ENCODE results near the gene PRDM8.

Gene PRDM8

GRCh38 chr4:80204433-80205011, 7.2 kb downstream of the PRDM8 start:
- ATAC-seq (no peak), DNase-seq (ENCODE audit: low spot score in 2 of 2) (no peak)
- Mint-ChIP-seq H3K4me1 (peaks cover 26% of the 10 kb centered on the region), H3K36me3 (peaks cover 22% of the 10 kb centered on the region), H3K27ac (no peak overlapping the region), H3K9me3 (no peaks in the 10 kb centered on the region), H3K4me3 (no peak overlapping the region)

DNA sequence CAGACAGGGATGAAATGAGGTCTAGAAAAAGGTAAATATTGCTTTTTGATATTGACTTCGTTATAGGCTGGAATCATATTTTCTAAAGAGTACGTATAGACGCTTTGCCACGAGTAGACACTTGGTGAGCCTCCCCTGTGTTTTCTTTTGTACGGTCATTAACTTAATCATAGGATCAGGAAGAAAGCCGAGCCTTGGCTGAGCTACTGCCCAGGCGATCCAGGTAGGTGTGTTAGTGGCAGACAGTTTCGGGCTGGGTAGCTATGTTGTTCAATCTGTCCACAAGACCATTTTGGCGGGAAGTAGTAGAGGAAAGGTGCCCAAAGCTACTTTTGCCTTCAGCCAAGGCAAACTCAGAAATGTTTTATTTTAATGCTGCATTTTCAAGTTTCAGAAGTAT, 8.8 kb downstream of the PRDM8 start:
- ATAC-seq, result no peak
- peaks cover 24% of the 10 kb centered on the region for H3K4me1 Mint-ChIP-seq
- no peak overlapping the region for H3K4me3 Mint-ChIP-seq
- H3K36me3 Mint-ChIP-seq, result peaks cover 16% of the 10 kb centered on the region
- no peaks in the 10 kb centered on the region for H3K9me3 Mint-ChIP-seq
- H3K27ac Mint-ChIP-seq, result no peak overlapping the region
- no peak for DNase-seq (ENCODE audit: low spot score in 2 of 2)

GRCh38 chr4:80206521-80207171, 9.3 kb downstream of the PRDM8 start:
- peaks cover 19% of the 10 kb centered on the region for H3K4me1 Mint-ChIP-seq
- no peak overlapping the region for H3K27ac Mint-ChIP-seq

GRCh38 chr4:80207172-80207583, 9.9 kb downstream of the PRDM8 start:
- H3K9me3 Mint-ChIP-seq, result no peaks in the 10 kb centered on the region
- no peak for DNase-seq (ENCODE audit: low spot score in 2 of 2)
- no peak for ATAC-seq
- no peak overlapping the region for H3K27ac Mint-ChIP-seq
- peaks cover 16% of the 10 kb centered on the region for H3K4me1 Mint-ChIP-seq
- H3K4me3 Mint-ChIP-seq, result no peak overlapping the region
- H3K36me3 Mint-ChIP-seq, result peaks cover 16% of the 10 kb centered on the region

More at GRCh38 chr4:80206521-80207171, 9.3 kb downstream of the PRDM8 start:
- no peak overlapping the region for H3K4me3 Mint-ChIP-seq
- no peaks in the 10 kb centered on the region for H3K9me3 Mint-ChIP-seq
- H3K36me3 Mint-ChIP-seq, result peaks cover 16% of the 10 kb centered on the region
- DNase-seq (ENCODE audit: low spot score in 2 of 2), result no peak
- no peak for ATAC-seq

DNA sequence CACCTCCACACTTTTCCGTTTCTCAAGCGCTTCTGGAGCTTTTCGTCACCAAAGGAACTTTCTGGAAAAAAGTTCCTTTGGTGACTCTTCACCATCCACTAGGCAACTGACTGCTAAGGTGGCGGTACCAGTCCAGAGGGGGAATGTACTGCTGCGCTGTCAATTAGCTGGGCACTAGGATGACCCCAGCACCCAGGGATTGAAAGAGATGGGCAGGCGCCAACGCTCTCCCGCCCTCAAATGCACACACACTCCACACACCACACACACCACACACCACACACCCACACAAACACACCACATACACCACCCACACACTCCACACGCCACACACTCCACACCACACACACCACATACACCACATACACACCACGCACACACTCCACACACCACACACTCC, 10.4 kb downstream of the PRDM8 start:
- ATAC-seq (no peak), DNase-seq (ENCODE audit: low spot score in 2 of 2) (no peak)
- H3K27ac Mint-ChIP-seq, result no peak overlapping the region
- H3K4me1 Mint-ChIP-seq, result peaks cover 16% of the 10 kb centered on the region
- no peak overlapping the region for H3K4me3 Mint-ChIP-seq
- peaks cover 16% of the 10 kb centered on the region for H3K36me3 Mint-ChIP-seq
- no peaks in the 10 kb centered on the region for H3K9me3 Mint-ChIP-seq

GRCh38 chr4:80208610-80209339, 11.5 kb downstream of the PRDM8 start:
- Mint-ChIP-seq H3K4me3 (no peak overlapping the region), H3K9me3 (no peaks in the 10 kb centered on the region), H3K27ac (no peak overlapping the region), H3K36me3 (peaks cover 9% of the 10 kb centered on the region), H3K4me1 (peaks cover 10% of the 10 kb centered on the region)
- DNase-seq (ENCODE audit: low spot score in 2 of 2) (no peak), ATAC-seq (no peak)

- H3K36me3 Mint-ChIP-seq, result peaks cover 9% of the 10 kb centered on the region
- DNase-seq (ENCODE audit: low spot score in 2 of 2) (no peak), ATAC-seq (no peak)
- no peak overlapping the region for H3K27ac Mint-ChIP-seq
- no peaks in the 10 kb centered on the region for H3K9me3 Mint-ChIP-seq
- no peak overlapping the region for H3K4me3 Mint-ChIP-seq
- peaks cover 10% of the 10 kb centered on the region for H3K4me1 Mint-ChIP-seq
Measured at GRCh38 chr4:80209340-80209701, 12.0 kb downstream of the PRDM8 start.

- ATAC-seq (no peak), DNase-seq (ENCODE audit: low spot score in 2 of 2) (no peak)
- Mint-ChIP-seq H3K4me3 (no peak overlapping the region), H3K9me3 (no peaks in the 10 kb centered on the region), H3K36me3 (peaks cover 9% of the 10 kb centered on the region), H3K27ac (no peak overlapping the region), H3K4me1 (peaks cover 10% of the 10 kb centered on the region)
Measured at GRCh38 chr4:80210549-80210948, 13.2 kb downstream of the PRDM8 start.

- ATAC-seq (no peak), DNase-seq (ENCODE audit: low spot score in 2 of 2) (no peak)
- Mint-ChIP-seq H3K27ac (no peak overlapping the region), H3K36me3 (peaks cover 3% of the 10 kb centered on the region), H3K9me3 (no peaks in the 10 kb centered on the region), H3K4me3 (no peak overlapping the region), H3K4me1 (peaks cover 3% of the 10 kb centered on the region)
Measured at GRCh38 chr4:80213117-80213815, 16.0 kb downstream of the PRDM8 start.

GRCh38 chr4:80215449-80216052, 18.2 kb downstream of the PRDM8 start:
- no peaks in the 10 kb centered on the region for H3K4me1 Mint-ChIP-seq
- H3K4me3 Mint-ChIP-seq, result no peak overlapping the region
- H3K36me3 Mint-ChIP-seq, result no peaks in the 10 kb centered on the region
- H3K27ac Mint-ChIP-seq, result no peak overlapping the region
- ATAC-seq (no peak), DNase-seq (ENCODE audit: low spot score in 2 of 2) (no peak)
- H3K9me3 Mint-ChIP-seq, result no peaks in the 10 kb centered on the region

DNA sequence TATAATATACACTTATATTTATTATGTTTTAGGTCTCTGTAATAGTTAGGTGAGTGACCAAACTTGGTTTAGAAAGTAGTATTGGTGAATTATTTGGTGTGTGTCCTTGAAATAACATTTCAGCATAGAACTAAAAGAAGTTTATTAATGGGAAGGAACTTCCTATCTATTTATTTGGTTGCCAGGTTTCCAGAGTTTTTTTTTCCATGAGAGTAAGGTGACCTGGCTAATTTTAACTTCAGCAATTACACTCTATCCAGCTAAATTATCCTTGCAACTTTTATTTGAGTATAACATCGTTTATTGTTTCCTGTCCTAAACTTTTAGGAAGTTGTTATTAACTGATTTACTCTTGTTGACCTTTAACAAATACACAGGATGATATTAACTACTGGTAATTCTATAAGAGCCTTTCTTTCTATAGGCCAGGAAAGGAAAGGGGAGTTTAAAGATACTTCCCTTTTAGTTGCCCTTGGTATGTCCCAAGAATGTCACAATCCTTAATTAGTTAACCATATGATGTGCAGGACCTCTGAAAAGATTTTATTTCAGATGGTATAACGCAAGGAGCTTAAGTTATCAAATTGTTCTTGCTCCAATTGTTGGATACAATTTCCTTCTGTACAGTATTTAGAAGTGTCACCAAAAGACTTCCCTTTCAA, 18.9 kb downstream of the PRDM8 start:
- DNase-seq (ENCODE audit: low spot score in 2 of 2) (no peak), ATAC-seq (no peak)
- no peak overlapping the region for H3K27ac Mint-ChIP-seq
- no peak overlapping the region for H3K4me3 Mint-ChIP-seq
- no peaks in the 10 kb centered on the region for H3K36me3 Mint-ChIP-seq
- no peaks in the 10 kb centered on the region for H3K4me1 Mint-ChIP-seq
- H3K9me3 Mint-ChIP-seq, result no peaks in the 10 kb centered on the region

GRCh38 chr4:80219301-80220025, 22.2 kb downstream of the PRDM8 start:
- Mint-ChIP-seq H3K9me3 (no peaks in the 10 kb centered on the region), H3K4me3 (no peak overlapping the region), H3K4me1 (no peaks in the 10 kb centered on the region), H3K27ac (no peak overlapping the region), H3K36me3 (no peaks in the 10 kb centered on the region)
- DNase-seq (ENCODE audit: low spot score in 2 of 2) (no peak), ATAC-seq (no peak)

DNA sequence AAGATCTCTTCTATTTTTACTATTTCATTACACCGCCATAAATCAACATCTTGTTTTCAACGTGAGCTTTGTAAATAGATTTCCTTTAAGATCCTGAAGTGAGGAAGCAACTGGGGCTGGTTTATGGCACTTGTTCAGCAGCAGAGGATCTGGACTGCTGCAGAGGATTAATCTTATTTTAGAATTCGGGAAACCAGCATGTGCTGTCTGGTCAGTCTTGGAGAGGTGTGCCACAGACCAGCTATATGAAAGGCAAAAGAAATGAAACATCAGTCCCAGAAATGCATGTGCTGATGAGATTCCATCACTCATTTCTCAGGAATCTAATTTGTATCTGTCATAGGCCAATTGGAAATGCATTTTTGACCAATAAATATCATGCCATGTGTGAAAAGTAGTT, 23.4 kb downstream of the PRDM8 start:
- H3K4me3 Mint-ChIP-seq, result no peak overlapping the region
- no peaks in the 10 kb centered on the region for H3K36me3 Mint-ChIP-seq
- no peaks in the 10 kb centered on the region for H3K4me1 Mint-ChIP-seq
- no peaks in the 10 kb centered on the region for H3K9me3 Mint-ChIP-seq
- DNase-seq (ENCODE audit: low spot score in 2 of 2), result no peak
- H3K27ac Mint-ChIP-seq, result no peak overlapping the region
- ATAC-seq, result no peak

DNA sequence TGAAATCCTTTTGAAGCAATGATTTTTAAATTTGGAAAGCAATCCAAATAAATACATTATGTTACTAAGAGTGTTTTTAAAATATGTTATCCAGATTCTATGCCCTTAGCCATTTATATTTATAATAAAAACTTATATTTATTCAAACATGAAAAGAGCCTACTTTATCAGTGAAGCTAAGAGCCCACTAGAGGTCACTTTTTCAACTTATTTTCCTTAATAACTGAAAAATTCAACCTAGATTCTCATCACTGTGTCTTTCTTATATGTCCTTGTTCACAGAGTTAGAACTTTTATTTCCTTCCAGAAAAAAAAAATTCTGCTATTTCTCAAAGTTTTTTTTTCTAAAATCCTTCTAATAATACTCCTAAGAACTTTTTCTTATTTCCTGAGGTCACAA, 23.9 kb downstream of the PRDM8 start:
- ATAC-seq (no peak), DNase-seq (ENCODE audit: low spot score in 2 of 2) (no peak)
- Mint-ChIP-seq H3K4me1 (no peaks in the 10 kb centered on the region), H3K36me3 (no peaks in the 10 kb centered on the region), H3K27ac (no peak overlapping the region), H3K4me3 (no peak overlapping the region), H3K9me3 (no peaks in the 10 kb centered on the region)
